Peyer's patch (tissue), 4 donors: ENCODE measurements around the gene MYOM3. TPM values are rescaled to one million over a fixed set of nuclear protein-coding genes. Genes with fewer than 3 reads are reported as not detected.
A peak's percentile ranks its signal among the peaks of the same experiment; 100 is the strongest.

Experiments
- DNase-seq, 3 donors: peaks; one replicate each; pipeline ENCODE4 v3.0.0-alpha.2; 2017 to 2019
- H3K27ac ChIP-seq, 4 donors: fragments of 200-600 bp; sonication (generic); one replicate each; pipeline ENCODE4 v1.5.1; 2016 to 2019
- H3K27me3 ChIP-seq, 2 donors: fragments of 200-600 bp; sonication (generic); one replicate each; pipeline ENCODE4 v1.5.1; 2019
- H3K36me3 ChIP-seq, 3 donors: fragments of 200-600 bp; sonication (generic); one replicate each; pipeline ENCODE4 v1.5.1; 2016 to 2019
- H3K4me1 ChIP-seq, 4 donors: fragments of 200-600 bp; sonication (generic); one replicate each; pipeline ENCODE4 v1.5.1; 2016 to 2019
- H3K4me3 ChIP-seq, 4 donors: fragments of 200-600 bp; sonication (generic); 1 replicate in 3 of 4; 2 replicates in 1 of 4; pipeline ENCODE4 v1.5.1; 2016 to 2019; ENCODE audit warnings: mild to moderate bottlenecking in 1 of 4
- H3K9me3 ChIP-seq, 4 donors: fragments of 200-600 bp; sonication (generic); one replicate each; pipeline ENCODE4 v1.5.1; 2016 to 2019; ENCODE audit warnings: mild to moderate bottlenecking in 1 of 4
- CTCF ChIP-seq, 6 experiments: fragments of 450-650 bp in 4 of 6; fragments of 200-600 bp in 2 of 6; sonication (generic) in 1 of 6; IDR thresholded peaks; one replicate each; pipeline ENCODE4 v1.5.1; 2017 to 2019; ENCODE audit warnings: antibody characterized with exemption in 6 of 6, mild to moderate bottlenecking in 3 of 6, moderate library complexity in 1 of 6
- POLR2A ChIP-seq, 2 donors: fragments of 450-650 bp; IDR thresholded peaks; one replicate each; pipeline ENCODE4 v1.5.1; 2017; ENCODE audit warnings: antibody characterized with exemption in 2 of 2, mild to moderate bottlenecking in 2 of 2, moderate library complexity in 2 of 2
- total RNA-seq, 4 donors: library from RNA; depleted of rRNA; stranded (reverse); fragments of >200 nt; gene quantifications; one replicate each; pipeline ENCODE4 v1.1.0, GENCODE V29; 2016

Gene MYOM3
- total RNA-seq, 4 donors from 2014 or later, result 10.7 to 40.8 (median 24.7) TPM

GRCh38 chr1:24101796-24102586 lies 9.9 kb downstream of the MYOM3 start:
- no peaks in the 10 kb centered on the region for H3K9me3 ChIP-seq
- peak overlapping the region in 2 of 4 donors; percentile 60 to 76 for H3K27ac ChIP-seq
- no peaks in the 10 kb centered on the region for H3K27me3 ChIP-seq
- TF ChIP-seq CTCF (IDR thresholded peaks at IDR 0.05) (no peak), POLR2A (IDR thresholded peaks at IDR 0.05) (no peak)
- H3K4me1 ChIP-seq, result peaks cover 0 to 45% (median 2%) of the 10 kb centered on the region in 4 donors
- H3K36me3 ChIP-seq, result no peaks in the 10 kb centered on the region
- H3K4me3 ChIP-seq, result no peak overlapping the region
- peak in 1 of 3 donors; percentile 76 for DNase-seq

- peak in 2 of 3 donors; percentile 82 to 86 for DNase-seq
- Histone ChIP-seq H3K9me3 (no peaks in the 10 kb centered on the region), H3K4me1 (peaks cover 0 to 43% (median 2%) of the 10 kb centered on the region in 4 donors), H3K27me3 (no peaks in the 10 kb centered on the region), H3K27ac (peak overlapping the region in 2 of 4 donors; percentile 60 to 76), H3K36me3 (no peaks in the 10 kb centered on the region), H3K4me3 (no peak overlapping the region)
- TF ChIP-seq CTCF (IDR thresholded peaks at IDR 0.05), result no peak
- peak in 1 of 2 donors; percentile 76 for TF ChIP-seq POLR2A (IDR thresholded peaks at IDR 0.05)
Measured at GRCh38 chr1:24100945-24101737, 10.8 kb downstream of the MYOM3 start.

GRCh38 chr1:24098943-24099638 lies 12.8 kb downstream of the MYOM3 start:
- no peaks in the 10 kb centered on the region for H3K27me3 ChIP-seq
- no peak overlapping the region for H3K4me3 ChIP-seq
- no peaks in the 10 kb centered on the region for H3K36me3 ChIP-seq
- H3K27ac ChIP-seq, result peak overlapping the region in 1 of 4 donors; percentile 76
- H3K4me1 ChIP-seq, result peaks cover 0 to 36% (median 2%) of the 10 kb centered on the region in 4 donors
- no peak for DNase-seq
- H3K9me3 ChIP-seq, result no peaks in the 10 kb centered on the region
- TF ChIP-seq POLR2A (IDR thresholded peaks at IDR 0.05), result no peak
- no peak for TF ChIP-seq CTCF (IDR thresholded peaks at IDR 0.05)

GRCh38 chr1:24098102-24098501 lies 13.8 kb downstream of the MYOM3 start:
- Histone ChIP-seq H3K4me1 (peaks cover 0 to 36% (median 2%) of the 10 kb centered on the region in 4 donors), H3K27ac (no peak overlapping the region), H3K27me3 (no peaks in the 10 kb centered on the region), H3K36me3 (no peaks in the 10 kb centered on the region), H3K4me3 (no peak overlapping the region), H3K9me3 (no peaks in the 10 kb centered on the region)
- no peak for DNase-seq
- TF ChIP-seq CTCF (IDR thresholded peaks at IDR 0.05), result no peak
- no peak for TF ChIP-seq POLR2A (IDR thresholded peaks at IDR 0.05)

- H3K4me1 ChIP-seq, result peaks cover 0 to 34% (median 2%) of the 10 kb centered on the region in 4 donors
- no peaks in the 10 kb centered on the region for H3K27me3 ChIP-seq
- H3K4me3 ChIP-seq, result no peak overlapping the region
- H3K36me3 ChIP-seq, result no peaks in the 10 kb centered on the region
- no peak overlapping the region for H3K27ac ChIP-seq
- TF ChIP-seq POLR2A (IDR thresholded peaks at IDR 0.05) (no peak), CTCF (IDR thresholded peaks at IDR 0.05) (no peak)
- no peak for DNase-seq
- H3K9me3 ChIP-seq, result no peaks in the 10 kb centered on the region
Measured at GRCh38 chr1:24097663-24098062, 14.3 kb downstream of the MYOM3 start.
